HepG2 (cell line): ENCODE measurements around the gene SULT4A1.
"Not testable (repeated sequence)": the region's sequence is repeated elsewhere in the genome, so short reads cannot be mapped to it uniquely, and the experiment has no call there.

ENCODE experiments used
- ATAD3A ChIP-seq: sonication (generic); formaldehyde crosslinking; IDR thresholded peaks from 2 replicates; pipeline ENCODE4 v1.4.0; 2020; ENCODE audit warnings: missing genetic modification reagents
- DPF2 ChIP-seq: sonication (generic); formaldehyde crosslinking; IDR thresholded peaks from 2 replicates; pipeline ENCODE4 v1.4.0; 2020; ENCODE audit warnings: mild to moderate bottlenecking, low read depth, missing genetic modification reagents, borderline replicate concordance
- EZH2 ChIP-seq: conservative IDR thresholded peaks from 2 replicates; pipeline ENCODE4 v1.6.1; 2012; ENCODE audit warnings: mild to moderate bottlenecking, low read depth, low read length, moderate library complexity
- HNRNPUL1 ChIP-seq: fragments of 200-400 bp; formaldehyde crosslinking; IDR thresholded peaks from 2 replicates; pipeline ENCODE4 v1.6.1; 2017; ENCODE audit warnings: low read depth, mild to moderate bottlenecking, low read length, moderate library complexity
- HOXD1 ChIP-seq: sonication (generic); formaldehyde crosslinking; IDR thresholded peaks from 2 replicates; pipeline ENCODE4 v1.5.0; 2020; ENCODE audit warnings: missing genetic modification reagents
- MYPOP ChIP-seq: sonication (generic); formaldehyde crosslinking; IDR thresholded peaks from 2 replicates; pipeline ENCODE4 v1.8.1; 2023; ENCODE audit warnings: mild to moderate bottlenecking, moderate library complexity, missing genetic modification reagents
- POLR2A ChIP-seq, 2 experiments: IDR thresholded peaks; 2 replicates each; pipeline ENCODE4 v1.6.1; 2011; ENCODE audit warnings: low read depth in 2 of 2, low read length in 2 of 2, mild to moderate bottlenecking in 1 of 2, moderate library complexity in 1 of 2; ENCODE audit not compliant: insufficient read depth in 1 of 2
- REST ChIP-seq, 2 experiments: IDR thresholded peaks; 2 replicates each; pipeline ENCODE4 v1.6.1; 2011 to 2012; ENCODE audit warnings: low read length in 2 of 2, borderline replicate concordance in 1 of 2, low read depth in 1 of 2, mild to moderate bottlenecking in 1 of 2, moderate library complexity in 1 of 2
- ZFX ChIP-seq: sonication (generic); formaldehyde crosslinking; IDR thresholded peaks from 2 replicates; pipeline ENCODE4 v1.4.0; 2020; ENCODE audit warnings: mild to moderate bottlenecking, low read depth, missing genetic modification reagents, moderate library complexity
- ZNF124 ChIP-seq: sonication (generic); formaldehyde crosslinking; IDR thresholded peaks from 2 replicates; pipeline ENCODE4 v1.4.0; 2020; ENCODE audit warnings: missing genetic modification reagents
- ZNF687 ChIP-seq: sonication (generic); formaldehyde crosslinking; IDR thresholded peaks from 2 replicates; pipeline ENCODE4 v1.5.1; 2020; ENCODE audit warnings: mild to moderate bottlenecking, missing genetic modification reagents, moderate library complexity
- TF ChIP-seq, protein P1 (sequence below), 2 experiments: sonication (generic) in 1 of 2; formaldehyde crosslinking in 1 of 2; IDR thresholded peaks; 2 replicates each; pipeline versions ENCODE4 v1.5.1 to v1.6.1; 2011 to 2020; ENCODE audit warnings: borderline replicate concordance in 1 of 2, low read depth in 1 of 2, low read length in 1 of 2, mild to moderate bottlenecking in 1 of 2, missing genetic modification reagents in 1 of 2, moderate library complexity in 1 of 2
- TF ChIP-seq, protein P2 (sequence below): sonication (generic); formaldehyde crosslinking; IDR thresholded peaks from 2 replicates; pipeline ENCODE4 v1.5.0; 2020; ENCODE audit warnings: mild to moderate bottlenecking, missing genetic modification reagents, moderate library complexity
- TF ChIP-seq, protein P3 (sequence below): sonication (generic); formaldehyde crosslinking; IDR thresholded peaks from 2 replicates; pipeline ENCODE4 v1.4.0; 2020; ENCODE audit warnings: missing genetic modification reagents

DNA sequence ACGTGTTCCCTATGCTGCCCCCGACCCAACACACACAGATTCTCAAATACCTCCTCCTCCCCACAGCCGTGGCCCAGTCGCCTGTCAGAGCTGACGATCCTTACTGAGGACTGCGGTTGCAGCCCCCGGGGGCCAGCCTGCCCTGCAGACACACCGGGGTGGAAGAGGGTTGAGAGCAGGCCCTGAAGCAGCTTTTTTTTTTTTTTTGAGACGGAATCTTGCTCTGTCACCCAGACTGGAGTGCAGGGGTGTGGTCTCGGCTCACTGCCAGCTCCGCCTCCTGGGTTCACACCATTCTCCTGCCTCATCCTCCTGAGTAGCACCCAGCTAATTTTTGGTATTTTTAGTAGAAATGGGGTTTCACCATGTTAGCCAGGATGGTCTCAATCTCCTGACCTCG is 40.7 kb upstream of the SULT4A1 start:
- not testable (repeated sequence) for TF ChIP-seq ATAD3A (CRISPR knock-in tag); EZH2; ZFX (CRISPR knock-in tag); POLR2A (IDR thresholded peaks at IDR 0.05; ENCODE audit: insufficient read depth in 1 of 2, low read depth in 2 of 2, low read length in 2 of 2); MYPOP (CRISPR knock-in tag); ZNF687 (CRISPR knock-in tag); REST (IDR thresholded peaks at IDR 0.05; ENCODE audit: borderline replicate concordance in 1 of 2, low read depth in 1 of 2, low read length in 2 of 2); DPF2 (CRISPR knock-in tag); HNRNPUL1; HOXD1; ZNF124 (CRISPR knock-in tag)
- TF ChIP-seq, protein P1, sequence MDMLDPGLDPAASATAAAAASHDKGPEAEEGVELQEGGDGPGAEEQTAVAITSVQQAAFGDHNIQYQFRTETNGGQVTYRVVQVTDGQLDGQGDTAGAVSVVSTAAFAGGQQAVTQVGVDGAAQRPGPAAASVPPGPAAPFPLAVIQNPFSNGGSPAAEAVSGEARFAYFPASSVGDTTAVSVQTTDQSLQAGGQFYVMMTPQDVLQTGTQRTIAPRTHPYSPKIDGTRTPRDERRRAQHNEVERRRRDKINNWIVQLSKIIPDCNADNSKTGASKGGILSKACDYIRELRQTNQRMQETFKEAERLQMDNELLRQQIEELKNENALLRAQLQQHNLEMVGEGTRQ (IDR thresholded peaks at IDR 0.05; ENCODE audit: low read depth, low read length) = not testable (repeated sequence)
- TF ChIP-seq, protein P1 (CRISPR knock-in tag; IDR thresholded peaks at IDR 0.05; ENCODE audit: borderline replicate concordance) = not testable (repeated sequence)
- TF ChIP-seq, protein P2, sequence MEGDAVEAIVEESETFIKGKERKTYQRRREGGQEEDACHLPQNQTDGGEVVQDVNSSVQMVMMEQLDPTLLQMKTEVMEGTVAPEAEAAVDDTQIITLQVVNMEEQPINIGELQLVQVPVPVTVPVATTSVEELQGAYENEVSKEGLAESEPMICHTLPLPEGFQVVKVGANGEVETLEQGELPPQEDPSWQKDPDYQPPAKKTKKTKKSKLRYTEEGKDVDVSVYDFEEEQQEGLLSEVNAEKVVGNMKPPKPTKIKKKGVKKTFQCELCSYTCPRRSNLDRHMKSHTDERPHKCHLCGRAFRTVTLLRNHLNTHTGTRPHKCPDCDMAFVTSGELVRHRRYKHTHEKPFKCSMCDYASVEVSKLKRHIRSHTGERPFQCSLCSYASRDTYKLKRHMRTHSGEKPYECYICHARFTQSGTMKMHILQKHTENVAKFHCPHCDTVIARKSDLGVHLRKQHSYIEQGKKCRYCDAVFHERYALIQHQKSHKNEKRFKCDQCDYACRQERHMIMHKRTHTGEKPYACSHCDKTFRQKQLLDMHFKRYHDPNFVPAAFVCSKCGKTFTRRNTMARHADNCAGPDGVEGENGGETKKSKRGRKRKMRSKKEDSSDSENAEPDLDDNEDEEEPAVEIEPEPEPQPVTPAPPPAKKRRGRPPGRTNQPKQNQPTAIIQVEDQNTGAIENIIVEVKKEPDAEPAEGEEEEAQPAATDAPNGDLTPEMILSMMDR (CRISPR knock-in tag) = not testable (repeated sequence)
- TF ChIP-seq, protein P3, sequence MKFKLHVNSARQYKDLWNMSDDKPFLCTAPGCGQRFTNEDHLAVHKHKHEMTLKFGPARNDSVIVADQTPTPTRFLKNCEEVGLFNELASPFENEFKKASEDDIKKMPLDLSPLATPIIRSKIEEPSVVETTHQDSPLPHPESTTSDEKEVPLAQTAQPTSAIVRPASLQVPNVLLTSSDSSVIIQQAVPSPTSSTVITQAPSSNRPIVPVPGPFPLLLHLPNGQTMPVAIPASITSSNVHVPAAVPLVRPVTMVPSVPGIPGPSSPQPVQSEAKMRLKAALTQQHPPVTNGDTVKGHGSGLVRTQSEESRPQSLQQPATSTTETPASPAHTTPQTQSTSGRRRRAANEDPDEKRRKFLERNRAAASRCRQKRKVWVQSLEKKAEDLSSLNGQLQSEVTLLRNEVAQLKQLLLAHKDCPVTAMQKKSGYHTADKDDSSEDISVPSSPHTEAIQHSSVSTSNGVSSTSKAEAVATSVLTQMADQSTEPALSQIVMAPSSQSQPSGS (CRISPR knock-in tag) = not testable (repeated sequence)
